Measurements from ENCODE around the gene ATP9B. TPM values are rescaled to one million over a fixed set of nuclear protein-coding genes. Genes with fewer than 3 reads are reported as not detected.

The ATP9B gene
- total RNA-seq, 1 donor from 2014 or later = 49.2 TPM

DNA sequence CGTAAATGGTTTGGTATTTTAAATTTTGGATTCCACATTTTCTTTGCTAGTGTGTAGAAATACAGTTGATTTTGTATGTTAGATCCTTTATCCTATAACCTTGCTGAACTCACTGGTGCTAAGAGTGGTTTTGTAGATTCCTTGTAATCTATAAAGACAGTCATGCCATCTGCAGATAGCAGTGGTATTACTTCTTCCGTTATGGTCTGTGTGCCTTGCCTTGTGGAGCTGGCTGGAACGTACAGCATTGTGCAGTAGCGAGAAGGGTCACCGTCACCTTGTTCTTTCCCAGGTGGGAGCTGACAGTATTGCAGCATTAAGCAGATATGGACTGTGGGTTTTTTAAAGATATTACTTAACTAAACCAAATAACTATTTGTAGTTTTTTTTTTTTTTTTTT is 33.7 kb downstream of the ATP9B start:
- H3K9me3 Mint-ChIP-seq = no peaks in the 10 kb centered on the region
- DNase-seq (no peak), ATAC-seq (ENCODE audit: low read depth) (no peak)
- H3K4me3 Mint-ChIP-seq = no peak overlapping the region
- H3K4me1 Mint-ChIP-seq = peaks cover 7% of the 10 kb centered on the region
- ChIA-PET POLR2A (no interaction called here), CTCF (no interaction called here)
- H3K27me3 Mint-ChIP-seq = no peaks in the 10 kb centered on the region
- peaks cover 55% of the 10 kb centered on the region for H3K36me3 Mint-ChIP-seq (ENCODE audit: low read depth)
- TF ChIP-seq, protein P1, sequence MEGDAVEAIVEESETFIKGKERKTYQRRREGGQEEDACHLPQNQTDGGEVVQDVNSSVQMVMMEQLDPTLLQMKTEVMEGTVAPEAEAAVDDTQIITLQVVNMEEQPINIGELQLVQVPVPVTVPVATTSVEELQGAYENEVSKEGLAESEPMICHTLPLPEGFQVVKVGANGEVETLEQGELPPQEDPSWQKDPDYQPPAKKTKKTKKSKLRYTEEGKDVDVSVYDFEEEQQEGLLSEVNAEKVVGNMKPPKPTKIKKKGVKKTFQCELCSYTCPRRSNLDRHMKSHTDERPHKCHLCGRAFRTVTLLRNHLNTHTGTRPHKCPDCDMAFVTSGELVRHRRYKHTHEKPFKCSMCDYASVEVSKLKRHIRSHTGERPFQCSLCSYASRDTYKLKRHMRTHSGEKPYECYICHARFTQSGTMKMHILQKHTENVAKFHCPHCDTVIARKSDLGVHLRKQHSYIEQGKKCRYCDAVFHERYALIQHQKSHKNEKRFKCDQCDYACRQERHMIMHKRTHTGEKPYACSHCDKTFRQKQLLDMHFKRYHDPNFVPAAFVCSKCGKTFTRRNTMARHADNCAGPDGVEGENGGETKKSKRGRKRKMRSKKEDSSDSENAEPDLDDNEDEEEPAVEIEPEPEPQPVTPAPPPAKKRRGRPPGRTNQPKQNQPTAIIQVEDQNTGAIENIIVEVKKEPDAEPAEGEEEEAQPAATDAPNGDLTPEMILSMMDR (IDR thresholded peaks at IDR 0.05) = no peak
- H3K27ac Mint-ChIP-seq = no peak overlapping the region
- intact Hi-C loops (cut with micrococcal nuclease) = no loop called here

DNA sequence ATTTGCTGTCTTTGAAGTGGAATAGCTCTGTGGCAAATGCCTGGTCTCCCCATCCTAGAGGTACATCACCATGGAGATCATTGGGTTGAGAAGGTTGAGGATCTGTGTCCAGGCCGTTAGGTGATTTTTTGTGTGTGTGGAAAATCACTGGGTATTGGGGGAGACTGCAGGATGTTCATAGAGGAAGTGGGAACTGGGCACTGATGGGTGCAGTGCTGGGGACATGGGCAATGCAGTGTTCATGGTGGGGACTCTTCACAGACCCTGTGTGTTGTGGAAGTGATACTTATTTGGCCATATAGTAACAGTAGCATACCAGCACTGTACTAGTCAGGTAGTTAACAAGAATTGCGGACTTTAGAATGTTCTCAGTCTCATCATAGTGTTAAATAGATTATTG is 34.9 kb downstream of the ATP9B start:
- H3K27ac Mint-ChIP-seq = no peak overlapping the region
- ATAC-seq (ENCODE audit: low read depth) (no peak), DNase-seq (no peak)
- no peaks in the 10 kb centered on the region for H3K9me3 Mint-ChIP-seq
- ChIA-PET POLR2A (no interaction called here), CTCF (no interaction called here)
- intact Hi-C loops (cut with micrococcal nuclease) = no loop called here
- no peaks in the 10 kb centered on the region for H3K27me3 Mint-ChIP-seq
- H3K4me3 Mint-ChIP-seq = no peak overlapping the region
- H3K36me3 Mint-ChIP-seq (ENCODE audit: low read depth) = peaks cover 51% of the 10 kb centered on the region
- TF ChIP-seq, protein P1 (IDR thresholded peaks at IDR 0.05) = no peak
- H3K4me1 Mint-ChIP-seq = peaks cover 7% of the 10 kb centered on the region

DNA sequence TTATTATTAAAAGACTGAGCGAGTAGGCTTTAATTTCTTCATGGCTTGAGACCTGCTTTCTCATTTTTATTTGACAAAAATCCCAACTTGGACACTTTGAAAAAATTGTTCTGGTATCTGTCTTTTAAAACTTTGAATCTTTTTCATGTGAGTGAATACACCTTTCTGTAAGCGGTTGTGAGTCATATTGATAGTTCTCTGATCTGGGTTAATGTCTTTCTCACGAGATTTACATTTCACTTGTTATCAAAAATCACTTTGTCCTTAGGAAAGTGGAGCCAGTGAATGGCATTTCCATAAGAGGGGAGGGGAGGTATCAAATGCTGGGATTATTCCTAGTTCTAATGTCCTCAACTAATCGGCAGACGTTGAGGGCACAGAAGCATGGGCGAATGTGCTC is 36.3 kb downstream of the ATP9B start:
- CTCF ChIA-PET = no interaction called here
- ATAC-seq (ENCODE audit: low read depth) = no peak
- intact Hi-C loops (cut with micrococcal nuclease) = no loop called here
- POLR2A ChIA-PET = no interaction called here
- DNase-seq = no peak
- Mint-ChIP-seq H3K9me3 (no peaks in the 10 kb centered on the region), H3K36me3 (ENCODE audit: low read depth) (peaks cover 52% of the 10 kb centered on the region), H3K4me3 (no peak overlapping the region), H3K27ac (no peak overlapping the region), H3K27me3 (no peaks in the 10 kb centered on the region), H3K4me1 (peaks cover 7% of the 10 kb centered on the region)
- TF ChIP-seq, protein P1 (IDR thresholded peaks at IDR 0.05) = no peak

DNA sequence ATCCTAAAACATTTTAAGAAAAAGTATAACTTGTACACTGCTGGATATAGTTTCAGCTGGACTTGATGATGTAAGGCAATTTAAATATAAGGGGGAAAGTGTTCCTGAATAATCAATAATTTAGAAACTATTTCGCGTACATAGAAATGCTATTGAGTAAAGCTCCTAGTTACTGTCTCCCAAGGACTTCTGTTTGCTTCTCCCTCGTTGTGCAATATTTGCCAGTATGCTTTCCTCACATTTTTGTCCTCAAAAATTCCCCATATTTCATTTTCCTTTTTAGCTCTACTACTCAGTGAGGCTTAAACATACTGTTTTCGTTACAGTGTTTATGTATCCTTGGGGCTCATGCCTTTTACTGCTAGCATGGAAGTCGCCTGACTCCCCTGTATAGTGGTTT is 36.9 kb downstream of the ATP9B start:
- no peak for ATAC-seq (ENCODE audit: low read depth)
- no peaks in the 10 kb centered on the region for H3K27me3 Mint-ChIP-seq
- peaks cover 7% of the 10 kb centered on the region for H3K4me1 Mint-ChIP-seq
- intact Hi-C loops (cut with micrococcal nuclease) = no loop called here
- H3K4me3 Mint-ChIP-seq = no peak overlapping the region
- H3K9me3 Mint-ChIP-seq = no peaks in the 10 kb centered on the region
- CTCF ChIA-PET = no interaction called here
- POLR2A ChIA-PET = no interaction called here
- H3K27ac Mint-ChIP-seq = no peak overlapping the region
- peaks cover 46% of the 10 kb centered on the region for H3K36me3 Mint-ChIP-seq (ENCODE audit: low read depth)
- TF ChIP-seq, protein P1 (IDR thresholded peaks at IDR 0.05) = no peak
- no peak for DNase-seq

DNA sequence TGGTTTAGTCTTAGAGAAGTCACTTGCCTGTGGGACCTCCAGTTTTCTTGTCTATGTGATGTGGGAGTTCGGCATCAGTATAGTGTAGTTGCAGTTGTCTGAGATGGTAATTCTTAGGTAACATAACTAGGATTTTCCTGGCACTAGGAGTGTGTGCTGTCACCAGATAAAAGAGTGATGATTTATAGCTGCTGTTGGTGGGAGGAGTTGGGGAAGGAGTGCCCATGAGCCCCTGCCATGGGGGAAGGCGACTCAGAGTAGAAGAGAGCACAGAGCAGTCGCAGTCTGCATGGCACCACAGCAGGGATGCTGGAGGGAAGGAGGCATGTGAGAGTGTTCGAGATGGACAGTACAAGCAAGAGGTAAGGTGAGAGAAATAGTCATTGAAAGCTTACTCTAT is 38.7 kb downstream of the ATP9B start:
- DNase-seq = no peak
- no peak overlapping the region for H3K4me3 Mint-ChIP-seq
- ChIA-PET CTCF (interaction anchor here (0.8 kb wide), 1 partner anchor 25 kb away, joined by 3 read pairs; no protein-coding TSS in a partner anchor), POLR2A (interaction anchor here (0.5 kb wide), 1 partner anchor 277 kb away, joined by 6 read pairs; no protein-coding TSS in a partner anchor)
- TF ChIP-seq, protein P1 (IDR thresholded peaks at IDR 0.05) = no peak
- no peak overlapping the region for H3K27ac Mint-ChIP-seq
- no peaks in the 10 kb centered on the region for H3K9me3 Mint-ChIP-seq
- H3K27me3 Mint-ChIP-seq = no peaks in the 10 kb centered on the region
- intact Hi-C loops (cut with micrococcal nuclease) = no loop called here
- peaks cover 36% of the 10 kb centered on the region for H3K36me3 Mint-ChIP-seq (ENCODE audit: low read depth)
- no peak for ATAC-seq (ENCODE audit: low read depth)
- H3K4me1 Mint-ChIP-seq = peaks cover 7% of the 10 kb centered on the region
